HG02840 (cell line): Measurements from ENCODE around the gene PRM1.

Source experiments
- ATAC-seq: cut with Tn5 transposase; IDR thresholded peaks from one replicate; pipeline ENCODE4 v1.9.1; 2021; ENCODE audit warnings: mild to moderate bottlenecking, moderate library complexity, moderate number of reproducible peaks; ENCODE audit not compliant: unreplicated experiment, low FRiP score

Gene PRM1

DNA sequence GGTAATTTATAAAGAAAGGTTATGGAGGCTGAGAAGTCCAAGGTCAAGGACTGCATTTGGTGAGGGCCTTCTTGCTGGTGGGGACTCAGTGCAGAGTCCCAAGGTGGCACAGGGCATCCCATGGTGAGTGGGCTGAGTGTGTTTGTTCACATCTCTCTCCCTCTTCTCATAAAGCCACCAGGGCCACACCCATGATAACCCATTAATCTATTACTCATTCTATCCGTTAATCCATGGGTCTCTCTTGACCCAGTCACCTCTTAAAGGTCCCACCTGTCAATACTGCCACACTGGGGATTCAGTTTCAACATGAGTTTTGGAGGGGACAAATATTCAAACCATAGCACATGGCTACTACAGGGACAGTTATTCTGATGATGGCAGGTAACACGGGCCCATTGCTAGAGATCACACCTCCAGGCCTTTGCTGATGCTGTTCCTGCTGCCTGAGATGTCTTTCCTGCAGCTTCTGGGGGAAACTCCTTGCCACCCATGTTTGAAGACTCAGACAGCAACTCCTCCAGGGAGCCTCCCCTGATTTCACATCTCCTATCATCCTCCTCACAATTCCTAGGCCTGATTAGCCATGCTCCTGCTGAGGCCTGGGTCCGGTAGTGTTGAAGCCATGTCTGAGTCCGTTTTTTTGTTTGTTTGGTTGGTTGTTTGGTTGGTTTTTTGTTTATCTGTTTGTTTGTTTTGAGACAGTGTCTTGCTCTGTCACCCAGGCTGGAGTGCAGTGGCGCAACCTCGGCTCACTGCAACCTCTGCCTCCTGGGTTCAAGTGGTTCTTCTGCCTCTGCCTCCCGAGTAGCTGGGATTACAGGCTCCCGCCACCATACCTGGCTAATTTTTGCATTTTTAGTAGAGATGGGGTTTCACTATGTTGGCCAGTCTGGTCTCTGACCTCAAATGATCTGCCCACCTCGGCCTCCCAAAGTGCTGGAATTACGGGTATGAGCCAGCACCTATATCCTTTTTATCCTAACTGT is 41.2 kb downstream of the PRM1 start:
- no peak for ATAC-seq

GRCh38 chr16:11238272-11239202 is 42.6 kb downstream of the PRM1 start:
- no peak for ATAC-seq

DNA sequence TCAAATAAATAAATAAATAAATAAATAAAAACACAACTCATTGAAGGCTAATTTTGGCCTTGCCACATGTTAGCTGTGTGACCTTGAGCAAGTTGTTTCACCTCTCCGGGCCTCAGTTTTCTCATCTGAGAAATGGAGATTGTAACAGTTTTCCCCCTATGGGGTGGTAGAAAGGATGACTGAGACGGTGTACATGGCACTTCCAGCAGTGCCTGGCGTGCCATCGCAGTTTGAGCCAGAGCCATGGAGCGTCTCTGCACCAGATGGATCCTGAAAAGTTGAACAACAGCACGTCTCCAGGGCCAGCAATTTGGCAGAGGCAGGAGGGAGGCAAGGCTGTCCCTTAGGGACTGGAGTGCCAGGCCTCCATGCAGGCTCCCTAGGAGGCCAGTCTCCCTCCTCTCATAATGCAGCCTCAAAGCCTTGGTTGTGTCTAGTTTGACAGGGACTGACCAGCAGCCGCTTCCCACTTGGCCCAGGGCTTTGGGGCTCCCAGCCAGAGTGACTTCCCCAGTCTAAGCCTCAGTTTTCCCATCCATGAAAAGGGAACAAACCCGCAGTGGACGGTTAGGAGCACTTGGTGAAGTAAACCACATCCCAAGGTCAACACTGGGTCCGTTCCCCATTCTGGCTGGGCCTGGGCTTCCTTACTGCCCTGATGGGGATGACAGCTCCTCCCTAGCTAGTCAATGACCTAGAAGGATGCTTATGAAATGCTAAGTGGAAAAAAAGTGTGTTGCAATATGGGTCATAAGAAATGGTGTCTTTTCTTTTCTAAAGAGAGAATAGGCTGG is 44.5 kb downstream of the PRM1 start:
- ATAC-seq: no peak

DNA sequence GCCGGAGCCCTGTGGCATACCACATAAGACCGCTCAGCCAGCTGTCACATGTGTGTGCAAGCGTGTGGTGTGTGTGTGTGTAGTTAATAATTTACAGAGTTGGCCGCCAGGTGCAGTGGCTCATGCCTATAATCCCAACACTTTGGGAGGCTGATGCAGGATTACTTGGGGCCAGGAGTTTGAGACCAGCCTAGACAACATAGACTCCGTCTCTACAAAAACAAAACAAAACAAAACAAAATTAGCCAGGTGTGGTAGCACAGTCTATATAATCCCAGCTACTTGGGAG is 45.5 kb downstream of the PRM1 start:
- ATAC-seq: no peak

DNA sequence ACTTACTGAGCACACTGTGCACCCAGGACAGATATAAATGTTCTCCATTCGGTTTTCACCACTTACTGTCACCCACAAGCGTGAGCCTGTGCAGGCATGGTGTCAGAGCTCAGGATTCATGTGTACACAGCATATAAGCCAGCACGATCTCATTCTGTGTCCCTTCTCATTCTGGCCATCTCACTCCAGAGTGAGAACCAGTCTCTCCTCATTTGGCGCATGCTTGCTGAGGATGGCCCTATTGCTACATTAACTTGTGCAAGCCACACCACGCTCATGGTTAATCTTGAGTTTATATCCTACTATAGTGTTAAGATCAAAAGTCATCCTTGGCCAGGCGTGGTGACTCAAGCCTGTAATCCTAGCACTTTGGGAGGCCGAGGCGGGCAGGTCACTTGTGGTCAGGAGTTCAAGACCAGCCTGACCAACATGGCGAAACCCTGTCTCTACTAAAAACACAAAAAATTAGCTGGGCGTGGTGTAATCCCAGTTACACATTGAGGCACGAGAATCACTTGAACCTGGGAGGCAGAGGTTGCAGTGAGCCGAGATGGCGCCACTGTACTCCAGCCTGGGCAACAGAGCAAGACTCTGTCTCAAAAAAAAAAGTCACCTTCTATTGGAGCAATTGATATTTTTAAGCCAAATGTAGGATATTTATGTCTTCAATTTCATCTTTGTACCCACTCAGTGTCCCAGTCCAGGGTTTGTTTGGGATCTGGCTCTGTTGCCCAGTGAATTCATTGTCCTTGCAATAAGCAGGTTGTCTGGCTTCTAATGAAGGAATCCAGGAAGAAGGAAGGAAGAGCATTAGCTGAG is 46.0 kb downstream of the PRM1 start:
- no peak for ATAC-seq

DNA sequence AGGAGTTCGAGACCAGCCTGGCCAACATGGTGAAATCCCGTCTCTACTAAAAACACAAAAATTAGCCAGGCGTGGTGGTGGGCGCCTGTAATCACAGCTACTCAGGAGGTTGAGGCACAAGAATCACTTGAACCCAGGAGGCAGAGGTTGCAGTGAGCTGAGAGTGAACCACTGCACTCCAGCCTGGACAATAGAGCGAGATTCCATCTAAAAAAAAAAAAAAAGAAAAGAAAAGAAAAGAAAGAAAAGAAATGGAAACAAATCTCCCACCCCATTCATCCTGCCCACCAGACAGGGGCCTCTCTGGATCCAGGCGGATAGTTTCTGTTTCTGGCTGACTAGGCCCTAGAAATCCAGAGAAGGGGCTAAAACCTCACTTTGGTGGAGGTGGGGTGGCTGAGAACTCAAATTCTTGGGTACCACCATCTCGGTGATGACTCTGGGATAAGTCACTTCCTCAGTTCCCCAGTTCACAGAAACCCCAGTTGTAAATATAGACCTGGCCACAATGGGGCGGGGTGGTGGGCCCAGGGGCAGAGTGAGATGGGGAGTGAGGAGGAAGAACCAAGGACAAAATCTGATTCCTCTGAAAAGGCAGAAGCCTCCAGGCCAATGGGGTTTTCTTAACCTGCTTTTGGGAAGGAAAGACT is 47.3 kb downstream of the PRM1 start:
- no peak for ATAC-seq

DNA sequence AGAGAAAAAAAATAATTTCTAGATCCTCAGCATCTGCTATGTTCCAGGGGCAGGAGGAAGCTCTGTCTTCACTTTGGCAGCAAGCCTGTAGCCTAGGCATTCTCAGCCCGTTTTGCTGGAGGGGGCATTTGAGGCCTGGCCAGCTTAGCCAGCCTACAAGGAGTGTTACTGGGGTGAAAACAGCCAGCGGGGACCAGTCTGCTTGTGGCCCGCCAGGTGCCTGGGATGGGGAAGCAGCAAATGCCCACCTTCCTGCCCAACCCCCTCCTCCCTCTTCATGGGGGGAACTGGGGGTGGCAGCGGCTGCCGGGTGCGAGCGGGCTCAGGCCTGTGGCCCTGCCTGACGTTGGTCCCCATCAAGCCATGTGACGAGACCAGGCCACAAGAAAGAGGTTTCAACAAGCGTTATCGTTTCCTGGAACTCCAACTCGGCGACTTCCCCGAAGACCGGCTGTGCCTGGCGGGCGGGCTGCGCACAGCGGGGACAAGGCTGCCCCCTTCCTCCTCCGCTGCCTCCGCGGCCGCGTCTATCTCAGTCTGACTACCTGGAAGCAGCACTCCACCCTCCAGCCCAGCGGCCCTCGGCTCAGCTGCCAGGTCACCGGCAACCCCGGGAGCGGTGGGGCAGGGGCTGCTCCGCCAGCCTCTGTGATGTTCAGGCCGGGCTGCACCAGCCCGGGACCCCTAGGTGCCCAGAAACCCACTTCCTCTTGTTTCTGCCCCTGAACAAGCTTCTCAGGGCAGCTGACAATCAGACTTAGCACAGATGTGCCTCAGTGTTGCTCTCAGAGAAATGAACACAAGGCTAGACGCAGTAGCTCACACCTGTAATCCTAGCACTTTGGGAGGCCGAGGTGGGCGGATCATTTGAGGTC is 48.0 kb downstream of the PRM1 start:
- no peak for ATAC-seq

- no peak for ATAC-seq
Observed at GRCh38 chr16:11232302-11232851, 48.8 kb downstream of the PRM1 start.

DNA sequence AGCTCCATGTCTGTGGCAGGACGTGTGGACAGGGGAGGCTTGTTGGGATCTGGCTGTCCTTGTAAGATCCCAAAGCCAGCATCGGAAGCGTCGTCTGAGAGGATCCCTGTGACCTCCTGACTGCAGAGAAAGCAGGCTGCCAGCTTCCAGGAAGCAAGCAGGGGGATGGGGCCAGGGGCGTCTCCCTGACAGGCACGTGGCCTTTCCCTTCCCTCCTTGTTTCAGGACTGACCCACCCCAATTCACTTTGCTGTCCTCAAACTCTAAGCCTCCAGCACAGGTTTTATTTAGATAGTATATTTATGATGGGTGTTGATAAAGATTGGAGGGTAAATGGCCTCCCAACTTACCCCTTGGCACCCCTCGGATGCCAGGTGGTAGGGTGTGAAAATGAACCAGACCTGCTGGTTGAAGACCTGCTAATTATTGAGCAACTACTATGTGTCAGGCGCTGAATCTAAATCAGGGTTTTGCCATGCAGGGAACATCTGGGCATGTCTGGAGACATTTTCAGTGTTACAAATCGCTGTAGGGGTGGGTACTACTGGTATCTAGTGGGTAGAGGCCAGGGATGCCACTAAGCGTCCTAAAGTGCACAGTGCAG is 49.7 kb downstream of the PRM1 start:
- no peak for ATAC-seq
